Neural cell (in vitro differentiated cells): ENCODE measurements around the gene SLC38A1. TPM values are rescaled to one million over a fixed set of nuclear protein-coding genes. Genes with fewer than 3 reads are reported as not detected.

Experiments used
- H2AFZ ChIP-seq: fragments of 200-600, 300-800 bp; sonication (generic), shearing (Covaris generic); 2 replicates; pipeline ENCODE4 v1.6.0; 2014; ENCODE audit warnings: low read depth, mild to moderate bottlenecking, antibody characterized with exemption, low read length, moderate library complexity
- H3F3A ChIP-seq: fragments of 200-600 bp; shearing (Covaris generic); 2 replicates; pipeline ENCODE4 v1.6.1; 2016; ENCODE audit warnings: mild to moderate bottlenecking, moderate library complexity, mixed read lengths, antibody characterized with exemption, low read length; ENCODE audit not compliant: insufficient read depth, poor library complexity, severe bottlenecking
- H3K27ac ChIP-seq: fragments of 200-600, 300-800 bp; sonication (generic), shearing (Covaris generic); 2 replicates; pipeline ENCODE4 v1.5.1; 2014; ENCODE audit warnings: mild to moderate bottlenecking, low read length, moderate library complexity
- H3K27me3 ChIP-seq: fragments of 300-800, 200-600 bp; sonication (generic), shearing (Covaris generic); 2 replicates; pipeline ENCODE4 v1.6.0; 2014; ENCODE audit warnings: mild to moderate bottlenecking, low read depth, low read length, moderate library complexity; ENCODE audit not compliant: insufficient read depth
- H3K36me3 ChIP-seq: fragments of 300-800, 200-600 bp; sonication (generic), shearing (Covaris generic); 2 replicates; pipeline ENCODE4 v1.5.1; 2014; ENCODE audit warnings: mild to moderate bottlenecking, antibody characterized with exemption, low read length, moderate library complexity; ENCODE audit not compliant: insufficient read depth
- H3K4me2 ChIP-seq: fragments of 300-800, 200-600 bp; sonication (generic), shearing (Covaris generic); 2 replicates; pipeline ENCODE4 v1.6.0; 2014; ENCODE audit warnings: mild to moderate bottlenecking, low read length
- H3K4me3 ChIP-seq: fragments of 300-800, 200-600 bp; sonication (generic), shearing (Covaris generic); 2 replicates; pipeline ENCODE4 v1.5.1; 2014; ENCODE audit warnings: mild to moderate bottlenecking, low read length, moderate library complexity
- H3K79me2 ChIP-seq: fragments of 200-600 bp; shearing (Covaris generic); replicated peaks from 2 replicates; pipeline ENCODE4 v1.6.0; 2014; ENCODE audit warnings: mild to moderate bottlenecking, low read length, moderate library complexity; ENCODE audit not compliant: insufficient read depth
- H3K9ac ChIP-seq: fragments of 300-800, 200-600 bp; sonication (generic), shearing (Covaris generic); 2 replicates; pipeline ENCODE4 v1.6.1; 2016; ENCODE audit warnings: mild to moderate bottlenecking, low read length, mixed read lengths
- H3K9me2 ChIP-seq: fragments of 200-600 bp; shearing (Covaris generic); 2 replicates; pipeline ENCODE4 v1.6.1; 2016; ENCODE audit warnings: mild to moderate bottlenecking, low read length, mixed read lengths; ENCODE audit not compliant: insufficient read depth
- H3K9me3 ChIP-seq: fragments of 200-600, 300-800 bp; sonication (generic), shearing (Covaris generic); 2 replicates; pipeline ENCODE4 v1.6.1; 2016; ENCODE audit warnings: mild to moderate bottlenecking, mixed run types, low read length, moderate library complexity, mixed read lengths
- H4K20me1 ChIP-seq: fragments of 200-600 bp; shearing (Covaris generic); 2 replicates; pipeline ENCODE4 v1.6.1; 2016; ENCODE audit warnings: mild to moderate bottlenecking, mixed run types; ENCODE audit not compliant: insufficient read depth
- EP300 ChIP-seq: fragments of 450-650 bp; conservative IDR thresholded peaks from 2 replicates; pipeline ENCODE4 v1.6.1; 2014; ENCODE audit warnings: antibody characterized with exemption, mild to moderate bottlenecking, moderate library complexity; ENCODE audit not compliant: poor library complexity, severe bottlenecking
- EZH2 ChIP-seq: fragments of 200-600, 300-800 bp; shearing (Covaris generic), sonication (generic); IDR thresholded peaks from 2 replicates; pipeline ENCODE4 v1.6.1; 2014; ENCODE audit warnings: antibody characterized with exemption, low read length, borderline replicate concordance, mild to moderate bottlenecking; ENCODE audit not compliant: insufficient read depth, poor library complexity, severe bottlenecking
- MXI1 ChIP-seq: fragments of 450-650 bp; conservative IDR thresholded peaks from 2 replicates; pipeline ENCODE4 v1.6.1; 2014; ENCODE audit warnings: antibody characterized with exemption, mild to moderate bottlenecking; ENCODE audit not compliant: poor library complexity, severe bottlenecking
- POLR2AphosphoS5 ChIP-seq: IDR thresholded peaks from 2 replicates; pipeline ENCODE4 v1.6.1; 2012
- RAD21 ChIP-seq: fragments of 450-650 bp; conservative IDR thresholded peaks from 2 replicates; pipeline ENCODE4 v1.6.1; 2014; ENCODE audit warnings: antibody characterized with exemption, mild to moderate bottlenecking, moderate library complexity
- REST ChIP-seq: IDR thresholded peaks from 2 replicates; pipeline ENCODE4 v1.6.1; 2012; ENCODE audit warnings: borderline replicate concordance
- SMC3 ChIP-seq: fragments of 450-650 bp; conservative IDR thresholded peaks from 2 replicates; pipeline ENCODE4 v1.6.1; 2014; ENCODE audit warnings: antibody characterized with exemption, mild to moderate bottlenecking, moderate library complexity; ENCODE audit not compliant: poor library complexity
- TAF1 ChIP-seq: IDR thresholded peaks from 2 replicates; pipeline ENCODE4 v1.6.1; 2012; ENCODE audit warnings: low read depth
- polyA plus RNA-seq: library from polyadenylated mRNA; depleted of rRNA; stranded (reverse); fragments of >200 nt; gene quantifications from 2 replicates; pipeline ENCODE4 v1.2.3, GENCODE V29; 2014
- TF ChIP-seq, protein P1 (sequence below): fragments of 450-650 bp; IDR thresholded peaks from 2 replicates; pipeline ENCODE4 v1.5.1; 2014; ENCODE audit warnings: antibody characterized with exemption, mild to moderate bottlenecking, moderate library complexity; ENCODE audit not compliant: poor library complexity, severe bottlenecking

SLC38A1 gene
- polyA plus RNA-seq, 1 donor from 2014 or later, result 124 TPM

GRCh38 chr12:46259071-46259470, 9.8 kb downstream of the SLC38A1 start:
- no peak overlapping the region for H3K4me2 ChIP-seq
- H4K20me1 ChIP-seq, result peaks cover 6% of the 10 kb centered on the region
- H3F3A ChIP-seq, result no peaks in the 10 kb centered on the region
- no peaks in the 10 kb centered on the region for H3K9me2 ChIP-seq
- no peak overlapping the region for H3K4me3 ChIP-seq
- no peaks in the 10 kb centered on the region for H3K27me3 ChIP-seq
- no peaks in the 10 kb centered on the region for H3K9me3 ChIP-seq
- no peak for TF ChIP-seq POLR2AphosphoS5
- no peak for TF ChIP-seq RAD21
- no peak for TF ChIP-seq SMC3
- TF ChIP-seq, protein P1, sequence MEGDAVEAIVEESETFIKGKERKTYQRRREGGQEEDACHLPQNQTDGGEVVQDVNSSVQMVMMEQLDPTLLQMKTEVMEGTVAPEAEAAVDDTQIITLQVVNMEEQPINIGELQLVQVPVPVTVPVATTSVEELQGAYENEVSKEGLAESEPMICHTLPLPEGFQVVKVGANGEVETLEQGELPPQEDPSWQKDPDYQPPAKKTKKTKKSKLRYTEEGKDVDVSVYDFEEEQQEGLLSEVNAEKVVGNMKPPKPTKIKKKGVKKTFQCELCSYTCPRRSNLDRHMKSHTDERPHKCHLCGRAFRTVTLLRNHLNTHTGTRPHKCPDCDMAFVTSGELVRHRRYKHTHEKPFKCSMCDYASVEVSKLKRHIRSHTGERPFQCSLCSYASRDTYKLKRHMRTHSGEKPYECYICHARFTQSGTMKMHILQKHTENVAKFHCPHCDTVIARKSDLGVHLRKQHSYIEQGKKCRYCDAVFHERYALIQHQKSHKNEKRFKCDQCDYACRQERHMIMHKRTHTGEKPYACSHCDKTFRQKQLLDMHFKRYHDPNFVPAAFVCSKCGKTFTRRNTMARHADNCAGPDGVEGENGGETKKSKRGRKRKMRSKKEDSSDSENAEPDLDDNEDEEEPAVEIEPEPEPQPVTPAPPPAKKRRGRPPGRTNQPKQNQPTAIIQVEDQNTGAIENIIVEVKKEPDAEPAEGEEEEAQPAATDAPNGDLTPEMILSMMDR, result no peak
- TF ChIP-seq EZH2, result no peak
- no peak for TF ChIP-seq MXI1
- no peak for TF ChIP-seq EP300
- no peaks in the 10 kb centered on the region for H3K36me3 ChIP-seq
- no peak overlapping the region for H3K27ac ChIP-seq
- H2AFZ ChIP-seq, result no peak overlapping the region
- H3K79me2 ChIP-seq, result peaks cover 84% of the 10 kb centered on the region
- no peak overlapping the region for H3K9ac ChIP-seq

- H3K4me3 ChIP-seq, result no peak overlapping the region
- H3K27me3 ChIP-seq, result no peaks in the 10 kb centered on the region
- H3K27ac ChIP-seq, result no peak overlapping the region
- H3F3A ChIP-seq, result no peaks in the 10 kb centered on the region
- H3K9me2 ChIP-seq, result no peaks in the 10 kb centered on the region
- H3K9me3 ChIP-seq, result no peaks in the 10 kb centered on the region
- no peak overlapping the region for H3K4me2 ChIP-seq
- no peak overlapping the region for H3K9ac ChIP-seq
- no peaks in the 10 kb centered on the region for H3K36me3 ChIP-seq
- no peak for TF ChIP-seq MXI1
- H2AFZ ChIP-seq, result no peak overlapping the region
- H3K79me2 ChIP-seq, result peaks cover 74% of the 10 kb centered on the region
- peaks cover 4% of the 10 kb centered on the region for H4K20me1 ChIP-seq
Measured at GRCh38 chr12:46258129-46258528, 10.7 kb downstream of the SLC38A1 start.

- H3K4me3 ChIP-seq, result no peak overlapping the region
- TF ChIP-seq EZH2, result no peak
- TF ChIP-seq REST, result no peak
- TF ChIP-seq POLR2AphosphoS5, result no peak
- no peak for TF ChIP-seq RAD21
- TF ChIP-seq EP300, result no peak
- no peak for TF ChIP-seq TAF1
- TF ChIP-seq MXI1, result no peak
- TF ChIP-seq, protein P1, result no peak
- TF ChIP-seq SMC3, result no peak
- H3K9me2 ChIP-seq, result no peaks in the 10 kb centered on the region
- H4K20me1 ChIP-seq, result no peaks in the 10 kb centered on the region
- H3K9ac ChIP-seq, result no peak overlapping the region
- H2AFZ ChIP-seq, result no peak overlapping the region
- no peaks in the 10 kb centered on the region for H3F3A ChIP-seq
- H3K79me2 ChIP-seq, result peaks cover 70% of the 10 kb centered on the region
- no peak overlapping the region for H3K4me2 ChIP-seq
- peaks cover 5% of the 10 kb centered on the region for H3K36me3 ChIP-seq
- no peaks in the 10 kb centered on the region for H3K9me3 ChIP-seq
- H3K27me3 ChIP-seq, result no peaks in the 10 kb centered on the region
- no peak overlapping the region for H3K27ac ChIP-seq
Measured at GRCh38 chr12:46256942-46257341, 11.9 kb downstream of the SLC38A1 start.
